Adrenal gland (tissue), 5 donors: Measurements from ENCODE around the gene ZNF155.

Experiments used
- POLR2A ChIP-seq, 2 donors: fragments of 450-650 bp; IDR thresholded peaks; one replicate each; pipeline ENCODE4 v1.6.1; 2017; ENCODE audit warnings: antibody characterized with exemption in 2 of 2, mild to moderate bottlenecking in 2 of 2, moderate library complexity in 1 of 2
- TF ChIP-seq, protein P1 (sequence below), 6 experiments: fragments of 450-650 bp in 4 of 6; fragments of 200-600 bp in 2 of 6; sonication (generic) in 1 of 6; IDR thresholded peaks; 1 replicate in 5 of 6; 2 replicates in 1 of 6; pipeline versions ENCODE4 v1.5.1 to v1.8.0; 2016 to 2021; ENCODE audit warnings: antibody characterized with exemption in 6 of 6, mild to moderate bottlenecking in 2 of 6, moderate library complexity in 1 of 6
- donor health status: DM: no; HTN: no; CAD: no.

GRCh38 chr19:44032001-44032610 lies 48.1 kb downstream of the ZNF155 start:
- TF ChIP-seq, protein P1, sequence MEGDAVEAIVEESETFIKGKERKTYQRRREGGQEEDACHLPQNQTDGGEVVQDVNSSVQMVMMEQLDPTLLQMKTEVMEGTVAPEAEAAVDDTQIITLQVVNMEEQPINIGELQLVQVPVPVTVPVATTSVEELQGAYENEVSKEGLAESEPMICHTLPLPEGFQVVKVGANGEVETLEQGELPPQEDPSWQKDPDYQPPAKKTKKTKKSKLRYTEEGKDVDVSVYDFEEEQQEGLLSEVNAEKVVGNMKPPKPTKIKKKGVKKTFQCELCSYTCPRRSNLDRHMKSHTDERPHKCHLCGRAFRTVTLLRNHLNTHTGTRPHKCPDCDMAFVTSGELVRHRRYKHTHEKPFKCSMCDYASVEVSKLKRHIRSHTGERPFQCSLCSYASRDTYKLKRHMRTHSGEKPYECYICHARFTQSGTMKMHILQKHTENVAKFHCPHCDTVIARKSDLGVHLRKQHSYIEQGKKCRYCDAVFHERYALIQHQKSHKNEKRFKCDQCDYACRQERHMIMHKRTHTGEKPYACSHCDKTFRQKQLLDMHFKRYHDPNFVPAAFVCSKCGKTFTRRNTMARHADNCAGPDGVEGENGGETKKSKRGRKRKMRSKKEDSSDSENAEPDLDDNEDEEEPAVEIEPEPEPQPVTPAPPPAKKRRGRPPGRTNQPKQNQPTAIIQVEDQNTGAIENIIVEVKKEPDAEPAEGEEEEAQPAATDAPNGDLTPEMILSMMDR (IDR thresholded peaks at IDR 0.05): no peak
- TF ChIP-seq POLR2A (IDR thresholded peaks at IDR 0.05): no peak
